SU-DHL-6 (cell line): ENCODE data around the gene GPI.

Experiments used
- EZH2phosphoT487 ChIP-seq: fragments of 200-600 bp; sonication (generic), shearing (Covaris generic); conservative IDR thresholded peaks from 2 replicates; pipeline ENCODE4 v1.6.1; 2018; ENCODE audit warnings: mild to moderate bottlenecking, antibody characterized with exemption, low read length, moderate library complexity, mixed read lengths
- TF ChIP-seq, protein P1 (sequence below): fragments of 200-600 bp; sonication (generic); IDR thresholded peaks from one replicate; pipeline ENCODE4 v1.5.1; 2017; ENCODE audit warnings: antibody characterized with exemption, mild to moderate bottlenecking, low read length, moderate library complexity; ENCODE audit not compliant: insufficient read depth, poor library complexity, severe bottlenecking

DNA sequence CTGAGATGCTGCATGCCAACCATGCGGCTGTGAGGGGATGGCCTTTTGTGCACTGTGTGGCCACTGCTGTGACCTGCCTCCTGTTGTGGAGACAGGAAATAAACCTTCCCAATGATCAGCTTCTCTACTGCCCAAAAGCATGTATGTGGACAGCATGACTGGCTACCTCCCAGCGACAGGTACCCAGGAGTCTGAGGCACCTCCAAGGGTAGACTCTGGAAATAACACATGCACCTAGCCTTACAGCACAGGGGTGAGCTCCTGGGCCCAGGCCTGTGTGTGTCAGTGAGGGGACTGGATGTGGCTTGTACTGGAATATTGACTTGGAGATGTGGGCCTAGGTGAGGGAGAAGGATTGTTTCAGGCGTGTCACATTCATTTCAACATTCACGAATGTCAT, 7.6 kb upstream of the GPI start:
- TF ChIP-seq, protein P1, sequence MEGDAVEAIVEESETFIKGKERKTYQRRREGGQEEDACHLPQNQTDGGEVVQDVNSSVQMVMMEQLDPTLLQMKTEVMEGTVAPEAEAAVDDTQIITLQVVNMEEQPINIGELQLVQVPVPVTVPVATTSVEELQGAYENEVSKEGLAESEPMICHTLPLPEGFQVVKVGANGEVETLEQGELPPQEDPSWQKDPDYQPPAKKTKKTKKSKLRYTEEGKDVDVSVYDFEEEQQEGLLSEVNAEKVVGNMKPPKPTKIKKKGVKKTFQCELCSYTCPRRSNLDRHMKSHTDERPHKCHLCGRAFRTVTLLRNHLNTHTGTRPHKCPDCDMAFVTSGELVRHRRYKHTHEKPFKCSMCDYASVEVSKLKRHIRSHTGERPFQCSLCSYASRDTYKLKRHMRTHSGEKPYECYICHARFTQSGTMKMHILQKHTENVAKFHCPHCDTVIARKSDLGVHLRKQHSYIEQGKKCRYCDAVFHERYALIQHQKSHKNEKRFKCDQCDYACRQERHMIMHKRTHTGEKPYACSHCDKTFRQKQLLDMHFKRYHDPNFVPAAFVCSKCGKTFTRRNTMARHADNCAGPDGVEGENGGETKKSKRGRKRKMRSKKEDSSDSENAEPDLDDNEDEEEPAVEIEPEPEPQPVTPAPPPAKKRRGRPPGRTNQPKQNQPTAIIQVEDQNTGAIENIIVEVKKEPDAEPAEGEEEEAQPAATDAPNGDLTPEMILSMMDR = no peak
- TF ChIP-seq EZH2phosphoT487 = no peak
